Lung (tissue), 12 donors: ENCODE results near the gene GRIK2. TPM values are rescaled to one million over a fixed set of nuclear protein-coding genes. Genes with fewer than 3 reads are reported as not detected.

Experiments
- ATAC-seq: fragments of 200-7000 bp; cut with Tn5 transposase; one replicate; pipeline ENCODE4 v1.9.1; 2020; ENCODE audit warnings: moderate number of reproducible peaks; ENCODE audit not compliant: insufficient read depth, low FRiP score
- DNase-seq, 3 donors: peaks; one replicate each; pipeline ENCODE4 v3.0.0-alpha.2; 2013 to 2017
- H3K27ac ChIP-seq, 2 donors: one replicate each; pipeline ENCODE4 v1.5.1; 2013; ENCODE audit warnings: mild to moderate bottlenecking in 2 of 2, moderate library complexity in 2 of 2, control low read depth in 1 of 2, inconsistent platforms in 1 of 2, low read depth in 1 of 2, low read length in 1 of 2
- H3K27me3 ChIP-seq, 3 donors: one replicate each; pipeline ENCODE4 v1.5.1; 2013; ENCODE audit warnings: low read length in 2 of 3; ENCODE audit not compliant: control insufficient read depth in 3 of 3, insufficient read depth in 3 of 3
- H3K36me3 ChIP-seq, 4 donors: one replicate each; pipeline ENCODE4 v1.5.1; 2013; ENCODE audit warnings: low read length in 4 of 4, mild to moderate bottlenecking in 1 of 4, moderate library complexity in 1 of 4; ENCODE audit not compliant: control insufficient read depth in 4 of 4, insufficient read depth in 4 of 4
- H3K4me1 ChIP-seq, 5 donors: one replicate each; pipeline ENCODE4 v1.5.1; 2013; ENCODE audit warnings: low read length in 5 of 5, mild to moderate bottlenecking in 2 of 5, moderate library complexity in 1 of 5; ENCODE audit not compliant: control insufficient read depth in 5 of 5, insufficient read depth in 5 of 5
- H3K4me3 ChIP-seq: one replicate; pipeline ENCODE4 v1.5.1; 2013; ENCODE audit warnings: mild to moderate bottlenecking, control low read depth, moderate library complexity
- H3K9ac ChIP-seq, 2 donors: one replicate each; pipeline ENCODE4 v1.5.1; 2013; ENCODE audit warnings: low read length in 2 of 2, control low read depth in 1 of 2; ENCODE audit not compliant: insufficient read depth in 1 of 2
- H3K9me3 ChIP-seq, 4 donors: one replicate each; pipeline ENCODE4 v1.5.1; 2013; ENCODE audit warnings: low read length in 3 of 4, mild to moderate bottlenecking in 1 of 4, moderate library complexity in 1 of 4; ENCODE audit not compliant: control insufficient read depth in 4 of 4, insufficient read depth in 3 of 4
- CTCF ChIP-seq: IDR thresholded peaks from 2 replicates; pipeline ENCODE4 v1.5.1; 2012; ENCODE audit warnings: mild to moderate bottlenecking; ENCODE audit errors: control extremely low read depth, extremely low read depth
- WGBS, 2 donors: extraction: QIAGEN DNeasy Blood & Tissue Kit; methylation state at CpG; one replicate each; pipeline ENCODE4 v1.1.7; 2013; 5-methylcytosine and 5-hydroxymethylcytosine counted together
- polyA plus RNA-seq, 2 donors: library from polyadenylated mRNA; stranded (reverse); fragments of 200-250 nt; gene quantifications; one replicate each; pipeline ENCODE4 v1.2.1, GENCODE V29; 2013
- total RNA-seq, 2 donors: library from RNA; depleted of rRNA in 1 of 2; stranded (reverse); fragments of >200 nt in 1 of 2; gene quantifications; one replicate each; pipeline ENCODE4 v1.2.1, GENCODE V29; 2014 to 2021
- donor health status: control.
- donor health status: control.
- donor health status: Bipolar disorder and iron deficiency.
- donor health status: healthy.
- donor health status: DM: yes; HTN: yes; CAD: no.

The GRIK2 gene
- total and polyA plus RNA-seq, 4 donors: 0.09 to 5.1 (median 0.67) TPM

GRCh38 chr6:101539510-101540245 lies 146.2 kb downstream of the GRIK2 start:
- WGBS, 2 donors: 56 to 76% methylated on average over 4 of the region's 4 CpGs
- Histone ChIP-seq H3K4me3 (no peak overlapping the region), H3K4me1 (no peaks in the 10 kb centered on the region), H3K9ac (no peak overlapping the region), H3K9me3 (no peaks in the 10 kb centered on the region), H3K27me3 (no peaks in the 10 kb centered on the region), H3K27ac (no peak overlapping the region), H3K36me3 (no peaks in the 10 kb centered on the region)
- ATAC-seq (no peak), DNase-seq (no peak)
- no peak for TF ChIP-seq CTCF

- WGBS, 2 donors: 83 to 86% methylated on average over 2 of the region's 2 CpGs
- no peak overlapping the region for H3K27ac ChIP-seq
Observed at GRCh38 chr6:101541894-101542293, 148.4 kb downstream of the GRIK2 start.

GRCh38 chr6:101543796-101544195 lies 150.3 kb downstream of the GRIK2 start:
- DNase-seq (no peak), ATAC-seq (no peak)
- Histone ChIP-seq H3K4me1 (no peaks in the 10 kb centered on the region), H3K4me3 (no peak overlapping the region), H3K27ac (no peak overlapping the region), H3K36me3 (no peaks in the 10 kb centered on the region), H3K9ac (no peak overlapping the region), H3K9me3 (no peaks in the 10 kb centered on the region), H3K27me3 (no peaks in the 10 kb centered on the region)
- no peak for TF ChIP-seq CTCF
- 45 to 75% methylated on average over 1 of the region's 1 CpG for whole genome bisulfite sequencing, 2 donors

More at GRCh38 chr6:101541894-101542293, 148.4 kb downstream of the GRIK2 start:
- no peaks in the 10 kb centered on the region for H3K4me1 ChIP-seq
- H3K27me3 ChIP-seq: no peaks in the 10 kb centered on the region
- no peak for TF ChIP-seq CTCF
- no peaks in the 10 kb centered on the region for H3K36me3 ChIP-seq
- ATAC-seq (no peak), DNase-seq (no peak)
- no peak overlapping the region for H3K4me3 ChIP-seq
- H3K9ac ChIP-seq: no peak overlapping the region
- H3K9me3 ChIP-seq: no peaks in the 10 kb centered on the region

GRCh38 chr6:101544286-101544685 lies 150.8 kb downstream of the GRIK2 start:
- no peaks in the 10 kb centered on the region for H3K36me3 ChIP-seq
- no peak for DNase-seq
- no peaks in the 10 kb centered on the region for H3K9me3 ChIP-seq
- H3K27me3 ChIP-seq: no peaks in the 10 kb centered on the region
- ATAC-seq: no peak
- no peak overlapping the region for H3K9ac ChIP-seq
- no peaks in the 10 kb centered on the region for H3K4me1 ChIP-seq
- H3K4me3 ChIP-seq: no peak overlapping the region
- WGBS, 2 donors: 88 to 91% methylated on average over 5 of the region's 5 CpGs
- TF ChIP-seq CTCF: no peak
- H3K27ac ChIP-seq: no peak overlapping the region
